ENCODE data around the gene FANK1. TPM values are rescaled to one million over a fixed set of nuclear protein-coding genes. Genes with fewer than 3 reads are reported as not detected.
"Not testable (repeated sequence)": the region's sequence is repeated elsewhere in the genome, so short reads cannot be mapped to it uniquely, and the experiment has no call there.

Gene FANK1
- total RNA-seq, 2 experiments from 2014 or later = not detected

DNA sequence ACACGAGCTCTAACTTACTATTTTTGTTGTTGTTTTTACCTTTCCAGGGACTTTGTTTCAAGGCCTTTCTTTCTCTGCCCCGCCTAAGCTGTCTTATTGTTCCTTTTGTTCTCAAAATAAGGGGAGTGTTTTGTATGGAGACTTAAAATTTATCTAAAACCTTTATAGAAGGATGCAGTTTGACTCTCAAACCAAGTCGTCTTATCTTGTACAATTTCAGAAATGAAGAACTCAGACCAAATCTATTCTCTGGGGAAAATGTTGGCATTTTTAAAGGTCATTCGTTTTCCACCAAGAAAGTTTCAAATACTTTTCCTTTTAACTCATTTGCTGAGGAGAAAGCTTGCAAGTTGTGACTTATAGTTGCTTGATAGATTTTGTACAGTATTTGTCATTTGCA is 953 bp downstream of the FANK1 start:
- intact Hi-C loops (cut with micrococcal nuclease; ENCODE audit: unreplicated experiment) = not testable (repeated sequence)

DNA sequence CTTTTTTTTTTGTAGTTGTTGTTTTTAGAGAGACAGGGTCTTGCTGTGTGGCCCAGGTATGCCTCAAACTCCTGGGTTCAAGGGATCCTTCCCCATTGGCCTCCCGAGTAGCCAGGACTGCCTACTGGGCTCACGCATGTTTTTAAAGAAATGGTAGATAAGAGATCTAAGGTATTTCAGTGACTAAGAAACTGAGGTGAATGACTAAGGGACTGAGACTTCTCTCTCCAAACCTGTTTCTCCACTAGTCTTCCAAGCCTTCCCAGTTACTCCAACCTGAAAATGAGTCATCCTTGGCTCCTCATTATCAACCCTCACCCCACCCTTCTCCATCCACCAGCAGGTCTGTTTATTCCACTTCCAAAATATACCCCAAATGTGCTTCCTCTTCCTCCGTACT is 4.6 kb downstream of the FANK1 start:
- H2AFZ ChIP-seq (ENCODE audit: low read length); intact Hi-C loops (cut with micrococcal nuclease; ENCODE audit: unreplicated experiment); DNase-seq (ENCODE audit: low spot score); BruUV-seq (replicated peaks); H3K4me3 ChIP-seq (ENCODE audit: low read depth, low read length, poor library complexity, severe bottlenecking); H3K36me3 ChIP-seq (ENCODE audit: insufficient read depth, low read length); CTCF ChIA-PET (ENCODE audit: unreplicated experiment); H3K9me3 ChIP-seq (ENCODE audit: low read length); H3K4me1 ChIP-seq (ENCODE audit: insufficient read depth, low read length, poor library complexity, severe bottlenecking); H4K20me1 ChIP-seq (ENCODE audit: insufficient read depth, low read length); H3K79me2 ChIP-seq (ENCODE audit: insufficient read depth, low read depth, low read length); H3K27ac ChIP-seq (ENCODE audit: low read depth, low read length, poor library complexity, severe bottlenecking); H3K4me2 ChIP-seq (ENCODE audit: low read length); POLR2A ChIA-PET; H3K9me2 ChIP-seq (ENCODE audit: insufficient read depth, low read length): not testable (repeated sequence)

More for the DNA sequence above, 953 bp downstream of the FANK1 start:
- H3K4me1 ChIP-seq (ENCODE audit: insufficient read depth, low read length, poor library complexity, severe bottlenecking); BruUV-seq (replicated peaks); H3K4me3 ChIP-seq (ENCODE audit: low read depth, low read length, poor library complexity, severe bottlenecking); H4K20me1 ChIP-seq (ENCODE audit: insufficient read depth, low read length); CTCF ChIA-PET (ENCODE audit: unreplicated experiment); H3K9me3 ChIP-seq (ENCODE audit: low read length); H3K9me2 ChIP-seq (ENCODE audit: insufficient read depth, low read length); H3K36me3 ChIP-seq (ENCODE audit: insufficient read depth, low read length); H3K79me2 ChIP-seq (ENCODE audit: insufficient read depth, low read depth, low read length); H2AFZ ChIP-seq (ENCODE audit: low read length); H3K4me2 ChIP-seq (ENCODE audit: low read length); H3K27ac ChIP-seq (ENCODE audit: low read depth, low read length, poor library complexity, severe bottlenecking); DNase-seq (ENCODE audit: low spot score): not testable (repeated sequence)
- POLR2A ChIA-PET = interaction anchor here (0.6 to 1.2 kb wide), 2 partner anchors 51 to 153 kb away, joined by 3 to 5 read pairs; no protein-coding TSS in a partner anchor

DNA sequence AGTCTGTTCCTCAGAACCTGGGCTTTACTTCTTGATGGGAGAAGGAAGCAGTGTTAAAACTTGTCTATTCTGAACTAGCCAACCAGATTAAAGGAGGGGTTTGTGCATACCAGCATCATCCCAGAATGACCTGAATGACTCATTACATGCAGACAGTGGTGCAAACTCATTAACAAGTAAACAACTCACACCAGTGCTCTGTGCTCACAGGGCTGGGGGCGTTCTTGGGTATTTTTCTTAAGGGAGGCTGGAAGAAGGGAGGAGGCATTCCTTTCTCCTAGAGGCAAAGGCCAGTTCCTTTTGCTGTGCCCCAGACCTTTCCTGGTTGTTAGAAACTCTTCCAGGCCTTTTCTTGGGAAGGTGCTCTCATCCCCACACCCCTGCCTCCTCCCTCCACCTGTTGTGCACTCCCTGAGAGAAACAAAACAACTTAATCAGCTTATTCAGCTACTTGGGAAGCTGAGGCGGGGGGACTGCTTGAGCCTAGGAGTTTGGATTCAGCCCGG is 6.8 kb downstream of the FANK1 start:
- H2AFZ ChIP-seq (ENCODE audit: low read length); intact Hi-C loops (cut with micrococcal nuclease; ENCODE audit: unreplicated experiment); H3K36me3 ChIP-seq (ENCODE audit: insufficient read depth, low read length); H4K20me1 ChIP-seq (ENCODE audit: insufficient read depth, low read length); H3K27ac ChIP-seq (ENCODE audit: low read depth, low read length, poor library complexity, severe bottlenecking); POLR2A ChIA-PET; H3K79me2 ChIP-seq (ENCODE audit: insufficient read depth, low read depth, low read length); H3K9me3 ChIP-seq (ENCODE audit: low read length); H3K4me2 ChIP-seq (ENCODE audit: low read length); BruUV-seq (replicated peaks); DNase-seq (ENCODE audit: low spot score); CTCF ChIA-PET (ENCODE audit: unreplicated experiment); H3K4me3 ChIP-seq (ENCODE audit: low read depth, low read length, poor library complexity, severe bottlenecking); H3K9me2 ChIP-seq (ENCODE audit: insufficient read depth, low read length); H3K4me1 ChIP-seq (ENCODE audit: insufficient read depth, low read length, poor library complexity, severe bottlenecking): not testable (repeated sequence)

DNA sequence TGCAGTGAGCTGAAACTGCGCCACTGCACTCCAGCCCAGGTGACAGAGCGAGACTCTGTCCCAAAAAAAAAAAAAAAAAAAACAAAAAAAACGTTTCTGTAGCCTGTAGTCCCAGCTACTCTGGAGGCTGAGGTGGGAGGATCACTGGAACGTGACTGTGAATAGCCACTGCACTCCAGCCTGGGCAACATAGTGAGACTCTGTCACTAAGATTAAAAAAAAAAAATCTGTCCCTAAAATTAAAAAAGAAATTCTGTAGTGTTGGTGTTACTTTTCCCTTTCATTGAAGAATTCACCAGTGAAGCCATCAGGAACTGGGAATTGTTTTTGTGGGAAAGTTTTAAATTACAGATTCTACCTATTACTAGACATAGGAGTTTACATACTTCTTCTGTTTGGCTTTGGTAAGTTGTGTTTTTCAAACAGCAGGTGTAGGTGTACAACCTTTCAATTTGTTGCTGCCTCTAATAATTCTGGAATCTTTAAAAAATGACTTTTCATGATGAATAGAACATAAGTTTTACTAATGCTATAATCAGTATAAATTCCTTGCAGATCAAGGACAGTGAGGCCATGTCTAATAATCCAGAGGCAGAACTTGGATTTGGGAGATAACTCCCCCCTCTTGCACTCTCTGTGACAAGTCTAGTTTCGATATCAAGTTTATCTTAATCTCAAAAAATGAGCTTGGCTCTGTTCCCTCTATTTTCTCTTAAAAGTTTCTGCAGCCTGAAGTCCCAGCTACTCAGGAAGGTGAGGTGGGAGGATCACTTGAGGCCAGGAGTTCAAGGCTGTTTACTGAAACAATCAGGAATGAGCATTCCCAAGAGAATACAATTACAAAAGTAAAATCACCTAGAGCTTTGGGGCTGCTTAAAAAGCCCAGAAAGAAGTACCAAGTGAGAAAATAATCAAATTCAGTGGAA is 9.0 kb downstream of the FANK1 start:
- intact Hi-C loops (cut with micrococcal nuclease; ENCODE audit: unreplicated experiment); H3K4me1 ChIP-seq (ENCODE audit: insufficient read depth, low read length, poor library complexity, severe bottlenecking); H3K9me2 ChIP-seq (ENCODE audit: insufficient read depth, low read length); H4K20me1 ChIP-seq (ENCODE audit: insufficient read depth, low read length); H3K79me2 ChIP-seq (ENCODE audit: insufficient read depth, low read depth, low read length); H3K4me3 ChIP-seq (ENCODE audit: low read depth, low read length, poor library complexity, severe bottlenecking); H3K9me3 ChIP-seq (ENCODE audit: low read length); BruUV-seq (replicated peaks); H2AFZ ChIP-seq (ENCODE audit: low read length); H3K36me3 ChIP-seq (ENCODE audit: insufficient read depth, low read length); H3K4me2 ChIP-seq (ENCODE audit: low read length); DNase-seq (ENCODE audit: low spot score); H3K27ac ChIP-seq (ENCODE audit: low read depth, low read length, poor library complexity, severe bottlenecking); CTCF ChIA-PET (ENCODE audit: unreplicated experiment): not testable (repeated sequence)
- POLR2A ChIA-PET = interaction anchor here (0.7 kb wide), 2 partner anchors 65 to 94 kb away, joined by 3 to 7 read pairs; no protein-coding TSS in a partner anchor

DNA sequence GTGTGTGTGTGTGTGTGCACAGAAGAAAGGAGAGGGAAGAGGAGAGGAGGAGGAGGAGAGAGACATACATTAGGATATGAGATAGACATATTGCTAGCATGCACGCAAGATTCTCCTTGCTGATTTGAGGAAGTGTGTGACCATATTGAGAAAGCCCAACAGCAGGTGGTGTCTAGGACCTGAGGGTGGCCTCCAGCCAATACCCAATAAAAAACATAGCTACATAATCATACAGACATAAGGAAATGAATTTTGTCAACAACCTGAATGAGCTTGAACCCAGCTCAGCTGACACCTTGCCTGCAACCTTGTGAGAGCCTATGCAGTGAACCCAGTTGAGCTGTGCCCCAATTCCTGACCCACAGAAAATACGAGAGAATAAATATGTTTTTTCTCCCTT is 11.2 kb downstream of the FANK1 start:
- DNase-seq (ENCODE audit: low spot score); H3K27ac ChIP-seq (ENCODE audit: low read depth, low read length, poor library complexity, severe bottlenecking); BruUV-seq (replicated peaks); H2AFZ ChIP-seq (ENCODE audit: low read length); H3K9me2 ChIP-seq (ENCODE audit: insufficient read depth, low read length); H4K20me1 ChIP-seq (ENCODE audit: insufficient read depth, low read length); intact Hi-C loops (cut with micrococcal nuclease; ENCODE audit: unreplicated experiment); H3K4me3 ChIP-seq (ENCODE audit: low read depth, low read length, poor library complexity, severe bottlenecking); H3K4me1 ChIP-seq (ENCODE audit: insufficient read depth, low read length, poor library complexity, severe bottlenecking); CTCF ChIA-PET (ENCODE audit: unreplicated experiment); H3K4me2 ChIP-seq (ENCODE audit: low read length); H3K79me2 ChIP-seq (ENCODE audit: insufficient read depth, low read depth, low read length); H3K9me3 ChIP-seq (ENCODE audit: low read length); H3K36me3 ChIP-seq (ENCODE audit: insufficient read depth, low read length): not testable (repeated sequence)
- POLR2A ChIA-PET = interaction anchor here (0.7 kb wide), 1 partner anchor 199 kb away, joined by 4 read pairs; no protein-coding TSS in a partner anchor

DNA sequence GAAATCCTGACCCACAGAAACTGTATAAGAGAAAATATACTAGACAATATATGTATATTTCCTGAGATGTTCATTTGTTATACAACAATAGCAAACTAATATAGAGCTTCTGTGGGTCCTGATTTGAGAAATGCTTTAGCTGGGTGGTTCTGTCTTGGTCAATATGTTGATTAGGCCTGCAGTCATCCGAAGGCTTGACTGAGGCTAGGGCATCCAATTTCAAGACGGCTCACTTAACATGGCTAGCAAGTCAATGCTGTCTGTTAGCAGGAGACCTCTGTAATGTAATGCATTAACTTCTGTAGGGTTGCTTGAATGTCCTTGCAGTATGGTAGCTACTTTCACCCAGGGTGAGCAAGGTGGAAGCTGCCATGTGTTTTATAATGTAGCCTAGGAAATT is 12.4 kb downstream of the FANK1 start:
- H3K79me2 ChIP-seq (ENCODE audit: insufficient read depth, low read depth, low read length); H3K4me3 ChIP-seq (ENCODE audit: low read depth, low read length, poor library complexity, severe bottlenecking); BruUV-seq (replicated peaks); H3K9me2 ChIP-seq (ENCODE audit: insufficient read depth, low read length); H4K20me1 ChIP-seq (ENCODE audit: insufficient read depth, low read length); H3K36me3 ChIP-seq (ENCODE audit: insufficient read depth, low read length); CTCF ChIA-PET (ENCODE audit: unreplicated experiment); H3K4me2 ChIP-seq (ENCODE audit: low read length); intact Hi-C loops (cut with micrococcal nuclease; ENCODE audit: unreplicated experiment); H2AFZ ChIP-seq (ENCODE audit: low read length); DNase-seq (ENCODE audit: low spot score); H3K4me1 ChIP-seq (ENCODE audit: insufficient read depth, low read length, poor library complexity, severe bottlenecking); H3K9me3 ChIP-seq (ENCODE audit: low read length); H3K27ac ChIP-seq (ENCODE audit: low read depth, low read length, poor library complexity, severe bottlenecking): not testable (repeated sequence)
- POLR2A ChIA-PET = interaction anchor here (0.6 kb wide), 1 partner anchor 10 kb away, joined by 3 read pairs; no protein-coding TSS in a partner anchor
